GM12878 (cell line): ENCODE measurements around the gene HLA-B. TPM values are rescaled to one million over a fixed set of nuclear protein-coding genes. Genes with fewer than 3 reads are reported as not detected.

ENCODE experiments used
- ATAC-seq: fragments of 200-7000 bp; cut with Tn5 transposase; 3 replicates; pipeline ENCODE4 v1.9.1; 2020; ENCODE audit warnings: mild to moderate bottlenecking, moderate library complexity
- BruUV-seq: library from RNA; stranded (reverse); fragments of 400-500 nt; replicated peaks from 2 replicates; lab custom pipeline; 2021; lab: Mats Ljungman, UMichigan
- CTCF ChIA-PET: fragments of 300-600 bp; sonication (Branson Sonifier 250); formaldehyde crosslinking; extraction: SDS; loops from one replicate; lab custom pipeline; 2021; ENCODE audit warnings: inconsistent platforms; lab: Yijun Ruan, JAX
- POLR2A ChIA-PET: fragments of 350-600 bp; formaldehyde crosslinking; extraction: SDS; loops from one replicate; lab custom pipeline; 2021; ENCODE audit warnings: inconsistent platforms; lab: Charles Lee
- RAD21 ChIA-PET: fragments of 300-600 bp; sonication (Branson Sonifier 250); formaldehyde crosslinking; loops from one replicate; lab custom pipeline; 2023; ENCODE audit warnings: antibody characterized with exemption; ENCODE audit not compliant: unreplicated experiment; lab: Charles Lee
- SMC1A ChIA-PET: fragments of 300-600 bp; sonication (Branson Sonifier 250); formaldehyde crosslinking; loops from one replicate; lab custom pipeline; 2023; ENCODE audit not compliant: unreplicated experiment, uncharacterized antibody; lab: Charles Lee
- DNase-seq: peaks from one replicate; pipeline ENCODE4 v3.0.0-alpha.2; 2011; ENCODE audit warnings: low read depth, low spot score
- FAIRE-seq: peaks from 3 replicates; lab custom pipeline; 2011; peaks lifted over from hg19 to GRCh38; lab: Jason Lieb, UNC
- H2AFZ ChIP-seq: 2 replicates; pipeline ENCODE4 v1.6.0; 2011; ENCODE audit warnings: low read depth, low read length, control low read depth; ENCODE audit not compliant: control insufficient read depth
- H3K27ac ChIP-seq: 2 replicates; pipeline ENCODE4 v1.5.1; 2011; ENCODE audit warnings: control low read depth; ENCODE audit not compliant: control insufficient read depth, insufficient read depth
- H3K27me3 ChIP-seq, 2 experiments: replicated peaks in 1 of 2; 2 replicates each; pipeline versions ENCODE4 v1.6.0 to v1.6.1; 2011; ENCODE audit warnings: low read length in 1 of 2; ENCODE audit not compliant: control insufficient read depth in 2 of 2, insufficient read depth in 2 of 2
- H3K36me3 ChIP-seq, 2 experiments: 2 replicates each; pipeline ENCODE4 v1.5.1; 2011; ENCODE audit warnings: low read length in 1 of 2; ENCODE audit not compliant: control insufficient read depth in 2 of 2, insufficient read depth in 2 of 2
- H3K4me1 ChIP-seq: 2 replicates; pipeline ENCODE4 v1.6.1; 2011; ENCODE audit warnings: mild to moderate bottlenecking, low read length, moderate library complexity, mixed read lengths; ENCODE audit not compliant: control insufficient read depth, insufficient read depth
- H3K4me2 ChIP-seq: 2 replicates; pipeline ENCODE4 v1.6.0; 2011; ENCODE audit warnings: control low read depth; ENCODE audit not compliant: control insufficient read depth, insufficient read depth
- H3K4me3 ChIP-seq: fragments of 200-600 bp; sonication (generic); 2 replicates; pipeline ENCODE4 v1.5.1; 2016
- H3K79me2 ChIP-seq: 2 replicates; pipeline ENCODE4 v1.6.0; 2011; ENCODE audit warnings: low read length; ENCODE audit not compliant: control insufficient read depth, insufficient read depth
- H3K9ac ChIP-seq: 2 replicates; pipeline ENCODE4 v1.8.0; 2011; ENCODE audit warnings: low read length, control low read depth, mixed read lengths; ENCODE audit not compliant: control insufficient read depth, insufficient read depth
- H3K9me3 ChIP-seq: replicated peaks from 3 replicates; pipeline ENCODE4 v1.5.1; 2011; ENCODE audit warnings: mild to moderate bottlenecking, low read length; ENCODE audit not compliant: control insufficient read depth, insufficient read depth
- H4K20me1 ChIP-seq: 2 replicates; pipeline ENCODE4 v1.6.0; 2011; ENCODE audit not compliant: control insufficient read depth, insufficient read depth
- BCL3 ChIP-seq: IDR thresholded peaks from 2 replicates; pipeline ENCODE4 v1.6.1; 2011; ENCODE audit warnings: borderline replicate concordance, low read depth, mild to moderate bottlenecking, moderate library complexity, low read length; ENCODE audit not compliant: insufficient read depth, poor library complexity, severe bottlenecking
- BRCA1 ChIP-seq: IDR thresholded peaks from 2 replicates; pipeline ENCODE4 v1.6.1; 2011; ENCODE audit warnings: low read depth, low read length, improper control_type of control experiment
- ESRRA ChIP-seq: IDR thresholded peaks from 2 replicates; pipeline ENCODE4 v1.6.1; 2012; ENCODE audit warnings: mild to moderate bottlenecking, low read length, improper control_type of control experiment
- HSF1 ChIP-seq: fragments of 150-350 bp; IDR thresholded peaks from 2 replicates; pipeline ENCODE4 v1.6.1; 2014; ENCODE audit warnings: mild to moderate bottlenecking, low read depth, low read length
- LARP7 ChIP-seq: fragments of 450-650 bp; IDR thresholded peaks from 2 replicates; pipeline ENCODE4 v1.6.1; 2017; ENCODE audit warnings: mild to moderate bottlenecking
- MXI1 ChIP-seq: fragments of 150-350 bp; IDR thresholded peaks from 2 replicates; pipeline ENCODE4 v1.6.1; 2011; ENCODE audit warnings: low read depth, mild to moderate bottlenecking, inconsistent platforms, low read length, improper control_type of control experiment
- MYB ChIP-seq: fragments of 150-350 bp; IDR thresholded peaks from 2 replicates; pipeline ENCODE4 v1.6.1; 2014; ENCODE audit warnings: mild to moderate bottlenecking, low read depth, low read length, borderline replicate concordance
- MYC ChIP-seq: IDR thresholded peaks from 2 replicates; pipeline ENCODE4 v1.6.1; 2011; ENCODE audit warnings: mild to moderate bottlenecking, low read length, moderate library complexity, inconsistent platforms; ENCODE audit not compliant: insufficient read depth, insufficient replicate concordance, insufficient read length, severe bottlenecking
- NFXL1 ChIP-seq: fragments of 450-650 bp; IDR thresholded peaks from 2 replicates; pipeline ENCODE4 v1.6.1; 2017; ENCODE audit warnings: antibody characterized with exemption, mild to moderate bottlenecking, borderline replicate concordance
- PAX5 ChIP-seq: IDR thresholded peaks from 2 replicates; pipeline ENCODE4 v1.6.1; 2011; ENCODE audit warnings: low read depth, low read length, borderline replicate concordance
- POLR2A ChIP-seq: IDR thresholded peaks from 2 replicates; pipeline ENCODE4 v1.6.1; 2011; ENCODE audit warnings: low read depth, mild to moderate bottlenecking, low read length
- RBBP5 ChIP-seq: fragments of 200-600 bp; sonication (generic); conservative IDR thresholded peaks from 2 replicates; pipeline ENCODE4 v1.6.1; 2016
- SMARCA5 ChIP-seq: fragments of 450-650 bp; IDR thresholded peaks from 2 replicates; pipeline ENCODE4 v1.6.1; 2017; ENCODE audit warnings: mild to moderate bottlenecking
- STAT1 ChIP-seq: fragments of 450-650 bp; conservative IDR thresholded peaks from 2 replicates; pipeline ENCODE4 v1.6.1; 2014; ENCODE audit warnings: antibody characterized with exemption, mild to moderate bottlenecking
- TBL1XR1 ChIP-seq: IDR thresholded peaks from 2 replicates; pipeline ENCODE4 v1.6.1; 2012; ENCODE audit warnings: low read depth, low read length, improper control_type of control experiment
- ZNF622 ChIP-seq: fragments of 450-650 bp; IDR thresholded peaks from 2 replicates; pipeline ENCODE4 v1.6.1; 2017; ENCODE audit warnings: mild to moderate bottlenecking, inconsistent platforms
- WGBS: methylation state at CpG from one replicate; pipeline ENCODE4 v1.1.6; 2016; ENCODE audit warnings: low lambda C conversion rate; ENCODE audit not compliant: insufficient replicate concordance, insufficient coverage; ENCODE audit errors: missing lambda C conversion rate; 5-methylcytosine and 5-hydroxymethylcytosine counted together
- in situ Hi-C: fragments of 300-500 bp; cut with MboI; formaldehyde crosslinking; loops from 9 replicates; pipeline ENCODE4 v1.14.3; 2018; ENCODE audit warnings: mixed read lengths
- intact Hi-C: fragments of 100-400 bp; cut with micrococcal nuclease; formaldehyde crosslinking; loops from one replicate; pipeline ENCODE4 v1.14.2; 2022; ENCODE audit not compliant: unreplicated experiment
- polyA plus RNA-seq, 11 experiments: library from polyadenylated mRNA; depleted of rRNA in 4 of 11; unstranded in 6 of 11; stranded (reverse) in 5 of 11; fragments of >200 nt; fragmentation: Nextera tagmentation in 4 of 11; fragmentation: Illumina TruSeq in 1 of 11; extraction: Ambion mirVana in 4 of 11; extraction: Trizol in 1 of 11; gene quantifications; 1 replicate in 1 of 11; 2 replicates in 10 of 11; pipeline versions ENCODE4 v1.2.1 to v1.2.3, GENCODE V29; 2011 to 2016; ENCODE audit warnings: inconsistent platforms in 2 of 11, missing spikeins in 2 of 11, low read depth in 1 of 11
- total RNA-seq, 4 experiments: library from RNA; depleted of rRNA in 3 of 4; stranded (reverse); fragments of >200 nt in 3 of 4; fragmentation: Illumina TruSeq in 1 of 4; extraction: Trizol in 1 of 4; gene quantifications; 2 replicates each; pipeline versions ENCODE4 v1.2.1 to v1.2.3, GENCODE V29; 2013 to 2021

The HLA-B gene
- total and polyA plus RNA-seq, 10 of the 15 experiments (the other 5 are each of a cell fraction or from before 2014, with no cell fraction given) = 820 to 5,128 (median 3,370) TPM

GRCh38 chr6:31308845-31309175 lies 48.2 kb downstream of the HLA-B start:
- no peaks in the 10 kb centered on the region for H3K9me3 ChIP-seq
- no peak overlapping the region for H3K4me3 ChIP-seq
- SMC1A ChIA-PET = interaction anchor here (1.3 to 1.4 kb wide), 2 partner anchors 18 to 111 kb away, joined by 3 read pairs; no protein-coding TSS in a partner anchor
- RAD21 ChIA-PET = interaction anchor here (0.8 to 1.5 kb wide), 2 partner anchors 35 to 105 kb away, joined by 4 to 5 read pairs; no protein-coding TSS in a partner anchor
- POLR2A ChIA-PET = interaction anchor here (0.5 to 0.8 kb wide), 2 partner anchors 35 to 313 kb away, joined by 3 read pairs; no protein-coding TSS in a partner anchor
- CTCF ChIA-PET = interaction anchor here (1.6 kb wide), 1 partner anchor 112 kb away, joined by 3 read pairs; no protein-coding TSS in a partner anchor
- no peak for FAIRE-seq
- no peaks in the 10 kb centered on the region for H3K79me2 ChIP-seq
- WGBS = 40% methylated on average over 5 of the region's 11 CpGs
- TF ChIP-seq BCL3 (no peak), LARP7 (no peak), MYB (no peak), SMARCA5 (no peak), ESRRA (no peak), ZNF622 (no peak), POLR2A (no peak), HSF1 (no peak), PAX5 (no peak), BRCA1 (no peak), TBL1XR1 (no peak), MXI1 (no peak), NFXL1 (no peak), MYC (no peak), RBBP5 (no peak), STAT1 (no peak)
- TF ChIP-seq, all 136 proteins: peak for 0
- H3K9ac ChIP-seq = no peak overlapping the region
- ATAC-seq (no peak), DNase-seq (no peak)
- in situ Hi-C loops = no loop called here
- no peak overlapping the region for H3K27ac ChIP-seq
- no peaks in the 10 kb centered on the region for H3K4me1 ChIP-seq
- H3K36me3 ChIP-seq = no peaks in the 10 kb centered on the region
- no peak overlapping the region for H2AFZ ChIP-seq
- no TSS peak for BruUV-seq
- no peaks in the 10 kb centered on the region for H4K20me1 ChIP-seq
- intact Hi-C loops = no loop called here
- no peak overlapping the region for H3K4me2 ChIP-seq
- H3K27me3 ChIP-seq = no peaks in the 10 kb centered on the region
